Suprapubic skin (tissue), 4 donors: ENCODE data around the gene PAX7. TPM values are rescaled to one million over a fixed set of nuclear protein-coding genes. Genes with fewer than 3 reads are reported as not detected.

ENCODE experiments used
- DNase-seq, 2 donors: peaks; one replicate each; pipeline ENCODE4 v3.0.0-alpha.2; 2019; ENCODE audit warnings: low spot score in 2 of 2
- H3K27ac ChIP-seq: fragments of 200-600 bp; sonication (generic); one replicate; pipeline ENCODE4 v1.5.1; 2019
- H3K27me3 ChIP-seq: fragments of 200-600 bp; sonication (generic); one replicate; pipeline ENCODE4 v1.5.1; 2019
- H3K36me3 ChIP-seq: fragments of 200-600 bp; sonication (generic); one replicate; pipeline ENCODE4 v1.5.1; 2019
- H3K4me1 ChIP-seq: fragments of 200-600 bp; sonication (generic); one replicate; pipeline ENCODE4 v1.5.1; 2019
- H3K4me3 ChIP-seq: fragments of 200-600 bp; sonication (generic); one replicate; pipeline ENCODE4 v1.5.1; 2019; ENCODE audit warnings: mild to moderate bottlenecking
- H3K9me3 ChIP-seq: fragments of 200-600 bp; sonication (generic); one replicate; pipeline ENCODE4 v1.5.1; 2019
- EP300 ChIP-seq: sonication (generic); formaldehyde crosslinking; IDR thresholded peaks from one replicate; pipeline ENCODE4 v1.6.1; 2017; ENCODE audit warnings: antibody characterized with exemption
- POLR2A ChIP-seq, 2 donors: fragments of 450-650 bp; IDR thresholded peaks; one replicate each; pipeline ENCODE4 v1.6.1; 2017; ENCODE audit warnings: antibody characterized with exemption in 2 of 2, mild to moderate bottlenecking in 2 of 2, moderate library complexity in 2 of 2
- POLR2AphosphoS5 ChIP-seq, 3 donors: sonication (generic); formaldehyde crosslinking; IDR thresholded peaks; one replicate each; pipeline ENCODE4 v1.6.1; 2017; ENCODE audit warnings: antibody characterized with exemption in 3 of 3
- WGBS: methylation state at CpG from one replicate; pipeline ENCODE4 v1.1.5; 2018; 5-methylcytosine and 5-hydroxymethylcytosine counted together
- total RNA-seq, 4 donors: library from RNA; depleted of rRNA; stranded (reverse); fragments of >200 nt; gene quantifications; one replicate each; pipeline ENCODE4 v1.1.0, GENCODE V29; 2016
- TF ChIP-seq, protein P1 (sequence below), 2 donors: fragments of 200-600 bp in 1 of 2; fragments of 450-650 bp in 1 of 2; sonication (generic) in 1 of 2; IDR thresholded peaks; one replicate each; pipeline ENCODE4 v1.5.1; 2016 to 2019; ENCODE audit warnings: antibody characterized with exemption in 2 of 2, mild to moderate bottlenecking in 1 of 2, moderate library complexity in 1 of 2

Gene PAX7
- total RNA-seq, 4 donors from 2014 or later: 0.08 TPM; not detected in 3

DNA sequence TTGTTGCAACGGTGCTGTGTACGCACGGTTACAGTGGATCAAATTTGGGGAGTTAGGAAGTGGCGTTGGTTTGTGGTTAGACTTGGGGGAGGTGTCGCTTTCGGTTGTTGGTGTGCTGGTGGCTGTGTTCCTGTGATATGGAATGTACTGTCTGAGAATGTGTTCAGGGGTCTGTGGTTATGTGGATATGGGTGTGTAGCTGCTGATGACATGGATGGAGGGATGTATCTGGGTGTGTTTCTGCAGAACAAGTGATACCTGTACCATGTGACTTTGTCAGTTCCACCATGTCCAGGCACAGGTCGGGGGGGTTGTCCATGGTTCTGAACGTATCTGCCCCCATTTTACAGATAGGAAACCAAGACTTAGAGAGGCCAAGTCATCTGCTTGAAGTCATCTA lies 22.7 kb downstream of the PAX7 start:
- Histone ChIP-seq H3K27me3 (peaks cover 90% of the 10 kb centered on the region), H3K9me3 (no peaks in the 10 kb centered on the region), H3K27ac (no peak overlapping the region), H3K4me1 (no peaks in the 10 kb centered on the region), H3K36me3 (no peaks in the 10 kb centered on the region), H3K4me3 (no peak overlapping the region)
- TF ChIP-seq EP300 (no peak), POLR2A (IDR thresholded peaks at IDR 0.05) (no peak), POLR2AphosphoS5 (IDR thresholded peaks at IDR 0.05) (no peak)
- TF ChIP-seq, protein P1, sequence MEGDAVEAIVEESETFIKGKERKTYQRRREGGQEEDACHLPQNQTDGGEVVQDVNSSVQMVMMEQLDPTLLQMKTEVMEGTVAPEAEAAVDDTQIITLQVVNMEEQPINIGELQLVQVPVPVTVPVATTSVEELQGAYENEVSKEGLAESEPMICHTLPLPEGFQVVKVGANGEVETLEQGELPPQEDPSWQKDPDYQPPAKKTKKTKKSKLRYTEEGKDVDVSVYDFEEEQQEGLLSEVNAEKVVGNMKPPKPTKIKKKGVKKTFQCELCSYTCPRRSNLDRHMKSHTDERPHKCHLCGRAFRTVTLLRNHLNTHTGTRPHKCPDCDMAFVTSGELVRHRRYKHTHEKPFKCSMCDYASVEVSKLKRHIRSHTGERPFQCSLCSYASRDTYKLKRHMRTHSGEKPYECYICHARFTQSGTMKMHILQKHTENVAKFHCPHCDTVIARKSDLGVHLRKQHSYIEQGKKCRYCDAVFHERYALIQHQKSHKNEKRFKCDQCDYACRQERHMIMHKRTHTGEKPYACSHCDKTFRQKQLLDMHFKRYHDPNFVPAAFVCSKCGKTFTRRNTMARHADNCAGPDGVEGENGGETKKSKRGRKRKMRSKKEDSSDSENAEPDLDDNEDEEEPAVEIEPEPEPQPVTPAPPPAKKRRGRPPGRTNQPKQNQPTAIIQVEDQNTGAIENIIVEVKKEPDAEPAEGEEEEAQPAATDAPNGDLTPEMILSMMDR (IDR thresholded peaks at IDR 0.05): no peak
- WGBS: 63% methylated on average over 8 of the region's 8 CpGs
- no peak for DNase-seq

GRCh38 chr1:18653916-18654315 lies 23.3 kb downstream of the PAX7 start:
- Histone ChIP-seq H3K4me1 (no peaks in the 10 kb centered on the region), H3K4me3 (no peak overlapping the region), H3K9me3 (no peaks in the 10 kb centered on the region), H3K36me3 (no peaks in the 10 kb centered on the region), H3K27me3 (peaks cover 84% of the 10 kb centered on the region), H3K27ac (no peak overlapping the region)
- TF ChIP-seq, protein P1 (IDR thresholded peaks at IDR 0.05): no peak
- TF ChIP-seq POLR2AphosphoS5 (IDR thresholded peaks at IDR 0.05): no peak
- TF ChIP-seq POLR2A (IDR thresholded peaks at IDR 0.05): no peak
- TF ChIP-seq EP300: no peak
- no peak for DNase-seq
- 23% methylated on average over 13 of the region's 13 CpGs for WGBS

DNA sequence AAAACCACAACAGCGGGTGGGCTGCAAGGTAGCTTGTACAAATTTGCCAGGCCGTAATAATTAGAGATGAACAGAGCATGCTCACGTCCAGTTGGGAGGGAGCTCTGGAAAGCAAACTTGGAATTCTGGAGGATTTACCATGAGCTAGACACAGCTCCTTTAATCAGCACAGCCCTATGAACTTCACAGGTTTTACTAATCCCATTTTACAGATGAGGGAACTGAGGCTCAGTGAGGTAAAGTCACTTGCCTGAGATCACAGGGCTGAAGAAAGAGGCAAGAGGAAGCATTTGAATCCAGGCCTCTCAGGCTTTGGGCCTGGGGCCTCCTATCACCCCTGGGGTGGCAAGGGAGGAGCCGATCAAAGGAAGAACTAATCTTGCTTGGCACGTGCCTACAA lies 24.0 kb downstream of the PAX7 start:
- Histone ChIP-seq H3K27ac (no peak overlapping the region), H3K36me3 (no peaks in the 10 kb centered on the region), H3K4me1 (no peaks in the 10 kb centered on the region), H3K4me3 (no peak overlapping the region), H3K9me3 (no peaks in the 10 kb centered on the region), H3K27me3 (peaks cover 83% of the 10 kb centered on the region)
- TF ChIP-seq, protein P1 (IDR thresholded peaks at IDR 0.05): no peak
- TF ChIP-seq EP300 (no peak), POLR2AphosphoS5 (IDR thresholded peaks at IDR 0.05) (no peak), POLR2A (IDR thresholded peaks at IDR 0.05) (no peak)
- no peak for DNase-seq
- WGBS: 93% methylated on average over 5 of the region's 5 CpGs

- Histone ChIP-seq H3K27ac (no peak overlapping the region), H3K4me1 (no peaks in the 10 kb centered on the region), H3K27me3 (peaks cover 59% of the 10 kb centered on the region)
Measured at GRCh38 chr1:18657506-18658201, 27.0 kb downstream of the PAX7 start.

GRCh38 chr1:18658831-18659230 lies 28.2 kb downstream of the PAX7 start:
- H3K27me3 ChIP-seq: peaks cover 56% of the 10 kb centered on the region
- no peaks in the 10 kb centered on the region for H3K36me3 ChIP-seq
- TF ChIP-seq POLR2AphosphoS5 (IDR thresholded peaks at IDR 0.05): no peak
- no peak for TF ChIP-seq EP300
- TF ChIP-seq POLR2A (IDR thresholded peaks at IDR 0.05): no peak
- TF ChIP-seq, protein P1 (IDR thresholded peaks at IDR 0.05): no peak
- WGBS: 92% methylated on average over 1 of the region's 1 CpG
- no peak overlapping the region for H3K4me3 ChIP-seq
- no peak overlapping the region for H3K27ac ChIP-seq
- no peaks in the 10 kb centered on the region for H3K9me3 ChIP-seq
- DNase-seq: no peak
- H3K4me1 ChIP-seq: no peaks in the 10 kb centered on the region

More at GRCh38 chr1:18657506-18658201, 27.0 kb downstream of the PAX7 start:
- Histone ChIP-seq H3K4me3 (no peak overlapping the region), H3K36me3 (no peaks in the 10 kb centered on the region), H3K9me3 (no peaks in the 10 kb centered on the region)
- TF ChIP-seq POLR2AphosphoS5 (IDR thresholded peaks at IDR 0.05): no peak
- TF ChIP-seq EP300: no peak
- TF ChIP-seq, protein P1 (IDR thresholded peaks at IDR 0.05): no peak
- TF ChIP-seq POLR2A (IDR thresholded peaks at IDR 0.05): no peak
- DNase-seq: no peak
- 81% methylated on average over 17 of the region's 17 CpGs for WGBS
